ENCODE measurements around the gene NMRK2. TPM values are rescaled to one million over a fixed set of nuclear protein-coding genes. Genes with fewer than 3 reads are reported as not detected.

Gene NMRK2
- total RNA-seq (2014; rRNA removed; shearing (Covaris generic)) = not detected in 2 replicates

GRCh38 chr19:3932931-3933810 lies at the start of gene NMRK2:
Gene NMRK2, plus strand, starts transcription at chr19:3933069. Its CDS starts 603 bp downstream, at chr19:3933672.

GRCh38 chr19:3970808-3971598 lies 38.1 kb downstream of the NMRK2 start, which contains the start of gene DAPK3:
Gene DAPK3, minus strand, starts transcription at chr19:3971099. Its CDS starts 1,364 bp downstream, at chr19:3969735.

GRCh38 chr19:3984908-3985642 lies 52.2 kb downstream of the NMRK2 start, which contains the start of gene EEF2:
Gene EEF2, minus strand, starts transcription at chr19:3985463. Its CDS starts 83 bp downstream, at chr19:3985380.

Small RNA genes lying within 50 kb of the gene (small RNA-seq; reads per million reads assigned to genes)
- gene RN7SL202P = not detected
- gene SNORD37 = 10.8 reads per million, percentile 89 among the genes with 10 or more reads in this experiment

Other genes with a start within 250 kb of the NMRK2 start
- gene PIP5K1C, start 232.6 kb upstream of the NMRK2 start, total RNA-seq (2014; rRNA removed; shearing (Covaris generic)) = 9.5 and 11.2 TPM in 2 replicates
- 0.03 TPM in 1 of 2 replicates, not detected in the other for gene TJP3, start 224.7 kb upstream of the NMRK2 start, total RNA-seq (2014; rRNA removed; shearing (Covaris generic))
- 16.6 and 26.4 TPM in 2 replicates for gene APBA3, start 171.4 kb upstream of the NMRK2 start, total RNA-seq (2014; rRNA removed; shearing (Covaris generic))
- gene MRPL54, start 170.4 kb upstream of the NMRK2 start, total RNA-seq (2014; rRNA removed; shearing (Covaris generic)) = 135 and 152 TPM in 2 replicates
- gene RAX2, start 160.8 kb upstream of the NMRK2 start, total RNA-seq (2014; rRNA removed; shearing (Covaris generic)) = not detected in 2 replicates
- not detected in 2 replicates for gene MATK, start 146.7 kb upstream of the NMRK2 start, total RNA-seq (2014; rRNA removed; shearing (Covaris generic))
- gene ZFR2, start 64.0 kb upstream of the NMRK2 start, total RNA-seq (2014; rRNA removed; shearing (Covaris generic)) = not detected in 2 replicates
- not detected in 2 replicates for gene ATCAY, start 52.4 kb upstream of the NMRK2 start, total RNA-seq (2014; rRNA removed; shearing (Covaris generic))
- 124 and 126 TPM in 2 replicates for gene DAPK3, start 38.0 kb downstream of the NMRK2 start, total RNA-seq (2014; rRNA removed; shearing (Covaris generic))
- 2,078 and 2,088 TPM in 2 replicates for gene EEF2, start 52.4 kb downstream of the NMRK2 start, total RNA-seq (2014; rRNA removed; shearing (Covaris generic))
- 17.6 and 22.6 TPM in 2 replicates for gene PIAS4, start 74.7 kb downstream of the NMRK2 start, total RNA-seq (2014; rRNA removed; shearing (Covaris generic))
- 19.4 and 25.3 TPM in 2 replicates for gene ZBTB7A, start 133.8 kb downstream of the NMRK2 start, total RNA-seq (2014; rRNA removed; shearing (Covaris generic))
- gene MAP2K2, start 191.1 kb downstream of the NMRK2 start, total RNA-seq (2014; rRNA removed; shearing (Covaris generic)) = 135 and 145 TPM in 2 replicates
- not detected in 2 replicates for gene CREB3L3, start 220.6 kb downstream of the NMRK2 start, total RNA-seq (2014; rRNA removed; shearing (Covaris generic))
- gene SIRT6, start 249.5 kb downstream of the NMRK2 start, total RNA-seq (2014; rRNA removed; shearing (Covaris generic)) = 26.9 and 28.0 TPM in 2 replicates
- gene ANKRD24, start 249.6 kb downstream of the NMRK2 start, total RNA-seq (2014; rRNA removed; shearing (Covaris generic)) = 0.49 and 0.80 TPM in 2 replicates